ENCODE data around the gene MYBPHL.

GRCh38 chr1:109354929-109355328, 48.1 kb upstream of the MYBPHL start:
- TF ChIP-seq TOX (CRISPR knock-in tag; IDR thresholded peaks at IDR 0.05; ENCODE audit: borderline replicate concordance) (no peak), ZFP30 (CRISPR knock-in tag; IDR thresholded peaks at IDR 0.05) (no peak), ARNTL (CRISPR knock-in tag; IDR thresholded peaks at IDR 0.05; ENCODE audit: borderline replicate concordance, low read depth) (no peak), CREB5 (CRISPR knock-in tag; IDR thresholded peaks at IDR 0.05; ENCODE audit: low read depth) (no peak), ZNF70 (CRISPR knock-in tag; IDR thresholded peaks at IDR 0.05) (no peak), ZFP3 (CRISPR knock-in tag; IDR thresholded peaks at IDR 0.05) (no peak), ISL1 (CRISPR knock-in tag; IDR thresholded peaks at IDR 0.05) (no peak), PATZ1 (CRISPR knock-in tag; IDR thresholded peaks at IDR 0.05; ENCODE audit: borderline replicate concordance) (no peak), PPARA (CRISPR knock-in tag; IDR thresholded peaks at IDR 0.05; ENCODE audit: borderline replicate concordance) (no peak), TSHZ2 (CRISPR knock-in tag; IDR thresholded peaks at IDR 0.05) (no peak), CSRNP3 (CRISPR knock-in tag; IDR thresholded peaks at IDR 0.05) (no peak)
